H1 (cell line): Measurements from ENCODE around the gene PARD3. TPM values are rescaled to one million over a fixed set of nuclear protein-coding genes. Genes with fewer than 3 reads are reported as not detected.

Source experiments
- CTCF ChIA-PET: fragments of 300-600 bp; sonication (Branson Sonifier 250); formaldehyde crosslinking; loops from one replicate; lab custom pipeline; 2021; ENCODE audit not compliant: partially characterized antibody; lab: Charles Lee
- POLR2A ChIA-PET: fragments of 300-600 bp; sonication (Branson Sonifier 250); formaldehyde crosslinking; loops from one replicate; lab custom pipeline; 2021; ENCODE audit warnings: inconsistent platforms; ENCODE audit not compliant: partially characterized antibody; lab: Charles Lee
- DNase-seq, 2 experiments: peaks; one replicate each; pipeline versions ENCODE4 v3.0.0 to v3.0.0-alpha.2; 2010 to 2022; ENCODE audit warnings: low spot score in 2 of 2, low read depth in 1 of 2, mixed read lengths in 1 of 2
- FAIRE-seq: peaks from 2 replicates; lab custom pipeline; 2011; peaks lifted over from hg19 to GRCh38; lab: Jason Lieb, UNC
- H2AFZ ChIP-seq: 2 replicates; pipeline ENCODE4 v1.8.1; 2012; ENCODE audit warnings: low read length, inconsistent platforms
- H2AK5ac ChIP-seq: 2 replicates; pipeline ENCODE4 v1.6.1; 2013; ENCODE audit warnings: low read depth, low read length
- H2BK120ac ChIP-seq: replicated peaks from 2 replicates; pipeline ENCODE3; 2013; ENCODE audit warnings: low read depth, low read length, inconsistent platforms
- H2BK12ac ChIP-seq: 2 replicates; pipeline ENCODE4 v1.6.1; 2013; ENCODE audit warnings: low read depth, low read length
- H2BK15ac ChIP-seq: 2 replicates; pipeline ENCODE4 v1.6.1; 2013; ENCODE audit warnings: low read length
- H2BK20ac ChIP-seq: 2 replicates; pipeline ENCODE4 v1.6.1; 2013; ENCODE audit warnings: low read length
- H2BK5ac ChIP-seq: 2 replicates; pipeline ENCODE4 v1.6.1; 2013; ENCODE audit warnings: low read depth, low read length
- H3K14ac ChIP-seq: 2 replicates; pipeline ENCODE4 v1.6.1; 2013; ENCODE audit warnings: inconsistent platforms; ENCODE audit not compliant: insufficient read length
- H3K18ac ChIP-seq: 2 replicates; pipeline ENCODE4 v1.6.1; 2013; ENCODE audit warnings: low read length; ENCODE audit errors: extremely low read depth
- H3K23ac ChIP-seq: 2 replicates; pipeline ENCODE4 v1.6.1; 2013; ENCODE audit warnings: inconsistent platforms; ENCODE audit not compliant: insufficient read length
- H3K23me2 ChIP-seq: 2 replicates; pipeline ENCODE4 v1.6.1; 2013; ENCODE audit warnings: low read depth, low read length
- H3K27ac ChIP-seq: 2 replicates; pipeline ENCODE4 v1.6.1; 2011; ENCODE audit warnings: low read depth, low read length, inconsistent platforms
- H3K27me3 ChIP-seq, 4 experiments: replicated peaks in 1 of 4; 1 replicate in 1 of 4; 2 replicates in 3 of 4; pipeline versions ENCODE4 v1.6.1 to v1.8.1; 2011 to 2013; ENCODE audit warnings: low read length in 3 of 4, mild to moderate bottlenecking in 3 of 4, inconsistent platforms in 2 of 4, mixed read lengths in 2 of 4, moderate library complexity in 1 of 4; ENCODE audit not compliant: control insufficient read depth in 3 of 4, insufficient read depth in 3 of 4; ENCODE audit errors: extremely low read depth in 1 of 4
- H3K36me3 ChIP-seq, 4 experiments: 2 replicates each; pipeline versions ENCODE4 v1.6.1 to v1.8.1; 2011 to 2013; ENCODE audit warnings: mild to moderate bottlenecking in 4 of 4, low read length in 3 of 4, moderate library complexity in 2 of 4, control low read depth in 1 of 4, inconsistent platforms in 1 of 4; ENCODE audit not compliant: insufficient read depth in 4 of 4, control insufficient read depth in 2 of 4
- H3K4ac ChIP-seq: replicated peaks from 2 replicates; pipeline ENCODE3; 2013; ENCODE audit warnings: low read length, low read depth, mixed read lengths, inconsistent platforms; ENCODE audit not compliant: insufficient read length
- H3K4me1 ChIP-seq, 4 experiments: replicated peaks in 1 of 4; 1 replicate in 1 of 4; 2 replicates in 3 of 4; pipeline versions ENCODE4 v1.6.1 to v1.8.1; 2011 to 2013; ENCODE audit warnings: low read length in 3 of 4, inconsistent platforms in 2 of 4, mixed read lengths in 1 of 4; ENCODE audit not compliant: insufficient read depth in 4 of 4, control insufficient read depth in 3 of 4
- H3K4me2 ChIP-seq, 2 experiments: 2 replicates each; pipeline versions ENCODE4 v1.6.1 to v1.8.1; 2011 to 2013; ENCODE audit warnings: low read depth in 2 of 2, low read length in 2 of 2, control low read depth in 1 of 2, inconsistent platforms in 1 of 2, mild to moderate bottlenecking in 1 of 2; ENCODE audit not compliant: insufficient read depth in 1 of 2
- H3K4me3 ChIP-seq, 4 experiments: fragments of 200-600, 300-600 bp in 1 of 4; sonication (generic), shearing (Covaris generic), sonication (Bioruptor Twin) in 1 of 4; 2 replicates each; pipeline versions ENCODE4 v1.5.1 to v1.8.1; 2011 to 2016; ENCODE audit warnings: low read length in 4 of 4, low read depth in 3 of 4, control low read depth in 2 of 4, inconsistent platforms in 2 of 4, mild to moderate bottlenecking in 2 of 4, mixed read lengths in 1 of 4, moderate library complexity in 1 of 4; ENCODE audit not compliant: insufficient read depth in 2 of 4; ENCODE audit errors: extremely low read depth in 1 of 4
- H3K56ac ChIP-seq: replicated peaks from 2 replicates; pipeline ENCODE3; 2013; ENCODE audit warnings: low read depth, mild to moderate bottlenecking, mixed read lengths, low read length, inconsistent platforms; ENCODE audit not compliant: insufficient read length
- H3K79me1 ChIP-seq: 2 replicates; pipeline ENCODE4 v1.6.1; 2013; ENCODE audit warnings: low read depth, low read length, control low read depth
- H3K79me2 ChIP-seq, 2 experiments: 2 replicates each; pipeline versions ENCODE4 v1.6.1 to v1.8.1; 2012 to 2013; ENCODE audit warnings: low read length in 2 of 2, mild to moderate bottlenecking in 2 of 2, inconsistent platforms in 1 of 2; ENCODE audit not compliant: insufficient read depth in 2 of 2, control insufficient read depth in 1 of 2
- H3K9ac ChIP-seq, 4 experiments: replicated peaks in 1 of 4; 1 replicate in 1 of 4; 2 replicates in 3 of 4; pipeline versions ENCODE4 v1.6.1 to v1.8.1; 2011 to 2013; ENCODE audit warnings: low read depth in 3 of 4, low read length in 3 of 4, control low read depth in 2 of 4, mild to moderate bottlenecking in 2 of 4, moderate library complexity in 2 of 4, inconsistent platforms in 1 of 4; ENCODE audit errors: extremely low read depth in 1 of 4
- H3K9me3 ChIP-seq, 2 experiments: 2 replicates each; pipeline versions ENCODE4 v1.6.1 to v1.8.1; 2012 to 2013; ENCODE audit warnings: mild to moderate bottlenecking in 2 of 2, moderate library complexity in 2 of 2, control low read depth in 1 of 2, inconsistent platforms in 1 of 2, low read depth in 1 of 2, low read length in 1 of 2, mixed read lengths in 1 of 2; ENCODE audit not compliant: insufficient read depth in 2 of 2
- H4K20me1 ChIP-seq, 2 experiments: replicated peaks in 1 of 2; 2 replicates each; pipeline versions ENCODE3 to v1.8.1; 2011 to 2013; ENCODE audit warnings: inconsistent platforms in 2 of 2, low read length in 2 of 2, mild to moderate bottlenecking in 1 of 2; ENCODE audit not compliant: insufficient read depth in 2 of 2, control insufficient read depth in 1 of 2
- H4K5ac ChIP-seq: 2 replicates; pipeline ENCODE4 v1.6.1; 2013; ENCODE audit warnings: low read length, low read depth, mixed read lengths, inconsistent platforms; ENCODE audit not compliant: insufficient read length
- H4K8ac ChIP-seq: 2 replicates; pipeline ENCODE4 v1.8.0; 2013; ENCODE audit warnings: mild to moderate bottlenecking, moderate library complexity, low read length, inconsistent platforms; ENCODE audit not compliant: insufficient read depth; ENCODE audit errors: extremely low read depth
- H4K91ac ChIP-seq: replicated peaks from 2 replicates; pipeline ENCODE3; 2013; ENCODE audit warnings: low read length, mixed read lengths, inconsistent platforms; ENCODE audit not compliant: insufficient read length
- CEBPB ChIP-seq: IDR thresholded peaks from 2 replicates; pipeline ENCODE4 v1.6.1; 2012; ENCODE audit warnings: low read depth, low read length
- WGBS, 2 experiments: shearing (Covaris generic) in 1 of 2; methylation state at CpG; one replicate each; pipeline versions ENCODE4 v1.1.6 to v1.1.7; 2013 to 2015; ENCODE audit warnings: low lambda C conversion rate in 2 of 2, mixed read lengths in 2 of 2, inconsistent platforms in 1 of 2, low coverage in 1 of 2, missing lambda C conversion rate in 1 of 2; ENCODE audit not compliant: insufficient replicate concordance in 2 of 2, insufficient coverage in 1 of 2, insufficient read length in 1 of 2; ENCODE audit errors: extremely low coverage in 1 of 2, missing lambda C conversion rate in 1 of 2; 5-methylcytosine and 5-hydroxymethylcytosine counted together
- polyA plus RNA-seq, 7 experiments: library from polyadenylated mRNA; depleted of rRNA in 3 of 7; stranded (reverse) in 5 of 7; unstranded in 2 of 7; fragments of >200 nt in 5 of 7; fragments of 200-250 nt in 2 of 7; gene quantifications; 1 replicate in 5 of 7; 2 replicates in 1 of 7; 4 replicates in 1 of 7; pipeline versions ENCODE4 v1.2.1 to v1.2.3, GENCODE V29; 2011 to 2013; ENCODE audit warnings: missing spikeins in 2 of 7, mixed read lengths in 2 of 7
- total RNA-seq: library from RNA; stranded (reverse); fragmentation: NEBNext Ultra II Directional; extraction: Animal tissue kit (Norgen Biotek cat#: 25700); gene quantifications from 2 replicates; pipeline ENCODE4 v1.2.1, GENCODE V29; 2021

The PARD3 gene
- total and polyA plus RNA-seq, 2 of the 8 experiments (the other 6 are each of a cell fraction or from before 2014, with no cell fraction given), result 19.7 to 49.1 TPM

DNA sequence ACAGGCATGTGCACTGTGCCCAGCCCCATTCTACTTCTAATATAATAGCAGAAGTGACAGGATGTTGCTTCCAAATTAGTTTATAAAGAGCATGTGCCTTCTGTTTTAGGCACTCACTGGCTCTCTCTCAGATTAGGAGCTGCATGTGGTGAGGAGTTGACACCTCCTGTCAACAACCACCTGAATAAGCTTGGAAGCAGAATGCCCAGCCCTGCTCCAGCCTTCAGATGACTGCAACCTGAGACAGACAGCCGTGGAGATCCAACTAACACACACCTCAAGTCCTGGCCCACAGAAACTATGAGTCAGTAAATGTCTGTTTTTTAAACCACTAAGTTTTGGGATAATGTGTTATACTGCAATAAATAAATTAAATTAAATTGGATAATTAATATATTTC lies 54.5 kb downstream of the PARD3 start:
- ChIA-PET POLR2A (no interaction called here), CTCF (interaction anchor here (1.1 kb wide), 1 partner anchor 28 kb away, joined by 5 read pairs; no protein-coding TSS in a partner anchor)
- Histone ChIP-seq H3K79me1 (peaks cover 3% of the 10 kb centered on the region), H2AK5ac (no peak overlapping the region), H3K23ac (no peak overlapping the region), H3K4me2 (no peak overlapping the region), H4K8ac (no peak overlapping the region), H4K20me1 (peaks cover 2 to 3% of the 10 kb centered on the region in 2 experiments), H3K36me3 (no peaks in the 10 kb centered on the region), H2BK5ac (no peak overlapping the region), H2BK20ac (no peak overlapping the region), H4K91ac (no peak overlapping the region), H3K4me3 (no peak overlapping the region), H2AFZ (no peak overlapping the region), H2BK12ac (no peak overlapping the region), H3K27me3 (no peaks in the 10 kb centered on the region), H3K14ac (no peak overlapping the region), H3K27ac (no peak overlapping the region), H3K79me2 (peaks cover 4 to 95% of the 10 kb centered on the region in 2 experiments; a peak in 3 of 4 replicates), H3K9ac (no peak overlapping the region), H2BK15ac (no peak overlapping the region), H3K23me2 (no peaks in the 10 kb centered on the region), H3K18ac (no peak overlapping the region), H3K56ac (no peak overlapping the region), H4K5ac (no peak overlapping the region), H3K4me1 (peaks cover 0 to 6% (median 0%) of the 10 kb centered on the region in 4 experiments; a peak in 1 of 7 replicates), H2BK120ac (no peak overlapping the region), H3K9me3 (no peaks in the 10 kb centered on the region), H3K4ac (no peak overlapping the region)
- no peak for TF ChIP-seq CEBPB
- WGBS, 2 experiments, result 73% methylated on average over 1 of the region's 1 CpG; no CpG with 5 or more reads in 1 of the 2 experiments
- DNase-seq, result no peak
- FAIRE-seq, result no peak
